ENCODE data around the gene SOX6.

Gene SOX6

DNA sequence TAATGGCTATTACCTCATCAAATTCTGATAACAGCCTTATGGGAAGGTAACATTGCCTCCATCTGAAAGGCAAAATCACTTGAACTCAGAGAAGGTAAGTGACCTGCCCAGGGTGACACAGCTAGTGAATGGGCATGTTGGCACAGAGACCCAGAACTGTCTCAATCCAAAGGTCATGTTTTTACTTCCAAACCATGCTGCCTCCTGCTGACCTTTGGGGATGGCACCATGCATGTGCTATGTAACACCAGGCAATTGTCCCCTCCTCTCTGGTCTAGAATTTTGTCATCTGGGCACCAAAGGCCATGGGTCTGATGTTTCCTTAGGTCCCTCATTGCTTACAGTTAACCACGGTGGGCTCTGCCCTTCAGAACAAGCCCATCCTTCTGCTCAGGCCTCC, 417.4 kb downstream of the SOX6 start:
- Histone ChIP-seq H3K36me3 (no peaks in the 10 kb centered on the region), H3K27me3 (no peaks in the 10 kb centered on the region), H3K4me1 (ENCODE audit: control insufficient read depth in 1 of 2, insufficient read depth in 1 of 2, low read depth in 1 of 2, low read length in 1 of 2) (peaks cover 0 to 8% of the 10 kb centered on the region in 2 experiments), H3K27ac (no peak overlapping the region), H3K4me3 (ENCODE audit: low read depth in 1 of 2, low read length in 1 of 2) (no peak overlapping the region), H3K9me3 (no peaks in the 10 kb centered on the region)
- TF ChIP-seq, protein P1, sequence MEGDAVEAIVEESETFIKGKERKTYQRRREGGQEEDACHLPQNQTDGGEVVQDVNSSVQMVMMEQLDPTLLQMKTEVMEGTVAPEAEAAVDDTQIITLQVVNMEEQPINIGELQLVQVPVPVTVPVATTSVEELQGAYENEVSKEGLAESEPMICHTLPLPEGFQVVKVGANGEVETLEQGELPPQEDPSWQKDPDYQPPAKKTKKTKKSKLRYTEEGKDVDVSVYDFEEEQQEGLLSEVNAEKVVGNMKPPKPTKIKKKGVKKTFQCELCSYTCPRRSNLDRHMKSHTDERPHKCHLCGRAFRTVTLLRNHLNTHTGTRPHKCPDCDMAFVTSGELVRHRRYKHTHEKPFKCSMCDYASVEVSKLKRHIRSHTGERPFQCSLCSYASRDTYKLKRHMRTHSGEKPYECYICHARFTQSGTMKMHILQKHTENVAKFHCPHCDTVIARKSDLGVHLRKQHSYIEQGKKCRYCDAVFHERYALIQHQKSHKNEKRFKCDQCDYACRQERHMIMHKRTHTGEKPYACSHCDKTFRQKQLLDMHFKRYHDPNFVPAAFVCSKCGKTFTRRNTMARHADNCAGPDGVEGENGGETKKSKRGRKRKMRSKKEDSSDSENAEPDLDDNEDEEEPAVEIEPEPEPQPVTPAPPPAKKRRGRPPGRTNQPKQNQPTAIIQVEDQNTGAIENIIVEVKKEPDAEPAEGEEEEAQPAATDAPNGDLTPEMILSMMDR (IDR thresholded peaks at IDR 0.05): no peak

DNA sequence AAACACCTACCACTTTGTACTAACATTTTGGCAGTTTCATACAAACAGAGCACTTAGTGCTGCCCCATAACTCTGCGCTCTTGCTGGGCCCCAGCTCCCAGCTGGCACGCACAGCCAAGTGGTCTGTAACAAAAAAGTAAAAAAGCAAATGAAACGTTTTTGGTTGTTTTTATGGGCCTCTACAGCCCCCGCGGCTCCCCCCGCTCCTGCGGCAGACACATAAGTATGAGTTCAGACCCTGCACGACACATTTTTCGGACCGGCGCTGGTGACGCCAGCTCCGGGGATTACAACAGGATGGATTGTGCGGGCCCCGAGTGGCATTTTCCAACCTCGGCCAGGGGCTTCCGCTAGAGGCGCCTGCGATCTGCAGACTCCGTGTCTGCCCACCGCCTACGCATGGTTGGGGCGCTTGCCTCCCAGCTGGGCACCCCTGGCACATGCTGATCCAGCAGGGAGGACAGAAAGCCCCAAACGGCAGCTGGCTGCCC, 418.2 kb downstream of the SOX6 start:
- TF ChIP-seq, protein P1 (IDR thresholded peaks at IDR 0.05): no peak
- H3K4me1 ChIP-seq (ENCODE audit: control insufficient read depth in 1 of 2, insufficient read depth in 1 of 2, low read depth in 1 of 2, low read length in 1 of 2): peaks cover 0 to 8% of the 10 kb centered on the region in 2 experiments
- no peaks in the 10 kb centered on the region for H3K9me3 ChIP-seq
- H3K27ac ChIP-seq: no peak overlapping the region
- H3K27me3 ChIP-seq: no peaks in the 10 kb centered on the region
- H3K4me3 ChIP-seq (ENCODE audit: low read depth in 1 of 2, low read length in 1 of 2): no peak overlapping the region
- H3K36me3 ChIP-seq: no peaks in the 10 kb centered on the region

DNA sequence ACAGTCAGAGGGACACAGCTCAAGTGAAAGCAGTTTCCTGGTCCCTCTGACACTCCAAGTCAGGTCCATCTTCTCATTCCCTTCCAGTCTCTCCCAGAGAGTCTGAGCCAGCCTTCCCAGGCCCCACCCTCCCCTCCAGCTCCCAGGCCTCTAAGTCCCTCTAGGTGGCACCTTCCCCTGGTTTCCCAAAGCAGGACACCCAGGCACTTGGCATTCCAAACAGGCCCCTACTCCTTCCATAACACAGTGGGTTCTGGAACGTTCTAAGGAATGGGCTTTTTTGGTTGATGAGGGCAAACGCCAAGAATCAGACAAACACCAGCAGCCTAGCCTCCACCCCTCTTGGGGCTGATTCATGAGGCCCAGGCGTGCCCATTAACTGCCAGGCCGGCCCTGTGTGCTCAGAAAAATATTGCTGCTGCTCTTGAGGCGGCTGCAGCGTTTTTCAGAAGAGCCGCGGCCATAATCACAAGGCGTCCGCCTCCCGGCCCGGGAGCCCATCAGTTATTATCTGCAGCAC, 418.7 kb downstream of the SOX6 start:
- Histone ChIP-seq H3K36me3 (no peaks in the 10 kb centered on the region), H3K27ac (no peak overlapping the region), H3K27me3 (no peaks in the 10 kb centered on the region), H3K9me3 (no peaks in the 10 kb centered on the region), H3K4me3 (ENCODE audit: low read depth in 1 of 2, low read length in 1 of 2) (no peak overlapping the region), H3K4me1 (ENCODE audit: control insufficient read depth in 1 of 2, insufficient read depth in 1 of 2, low read depth in 1 of 2, low read length in 1 of 2) (peaks cover 0 to 8% of the 10 kb centered on the region in 2 experiments)
- TF ChIP-seq, protein P1 (IDR thresholded peaks at IDR 0.05): no peak

DNA sequence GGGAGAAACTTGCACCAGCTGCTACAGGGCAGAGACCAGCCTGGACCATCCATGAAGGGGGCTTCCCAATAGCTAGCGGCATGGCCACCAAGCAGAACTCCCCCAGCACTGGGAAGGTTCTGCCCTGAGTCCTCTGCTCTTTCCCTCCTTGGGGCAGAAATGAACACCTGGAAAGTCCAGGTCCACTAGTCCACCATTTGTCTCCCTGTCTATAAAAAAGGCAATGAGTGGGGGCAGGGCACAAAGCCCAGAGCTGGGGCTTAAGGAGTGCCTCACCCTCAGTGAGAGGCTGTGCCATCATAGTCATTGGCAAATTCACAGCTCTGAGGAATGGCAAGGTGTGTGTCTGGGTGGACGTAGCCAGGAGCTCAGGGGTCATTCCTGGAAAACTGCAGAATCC, 420.3 kb downstream of the SOX6 start:
- no peaks in the 10 kb centered on the region for H3K36me3 ChIP-seq
- no peak overlapping the region for H3K27ac ChIP-seq
- H3K9me3 ChIP-seq: no peaks in the 10 kb centered on the region
- TF ChIP-seq, protein P1 (IDR thresholded peaks at IDR 0.05): no peak
- H3K4me1 ChIP-seq (ENCODE audit: control insufficient read depth in 1 of 2, insufficient read depth in 1 of 2, low read depth in 1 of 2, low read length in 1 of 2): peaks cover 0 to 3% of the 10 kb centered on the region in 2 experiments
- H3K4me3 ChIP-seq (ENCODE audit: low read depth in 1 of 2, low read length in 1 of 2): no peak overlapping the region
- no peaks in the 10 kb centered on the region for H3K27me3 ChIP-seq

DNA sequence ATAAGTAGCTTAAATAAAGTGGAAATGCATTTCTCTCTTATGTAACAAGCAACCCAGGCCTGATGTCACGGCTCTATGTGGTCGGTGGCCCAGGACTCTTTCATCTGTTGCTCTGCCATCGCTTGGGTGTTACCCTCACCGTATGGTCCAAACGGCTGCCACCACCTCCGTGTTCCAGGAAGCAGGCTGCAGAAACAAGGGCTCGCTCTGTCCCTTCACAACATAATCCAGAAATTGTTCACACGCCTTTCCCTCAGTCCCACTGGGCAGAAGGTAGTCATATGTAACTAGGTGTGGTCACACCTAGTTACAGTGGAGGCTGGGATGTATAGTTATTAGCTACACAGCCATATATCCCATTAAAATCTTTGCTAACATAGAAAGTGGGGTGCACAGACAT, 421.0 kb downstream of the SOX6 start:
- Histone ChIP-seq H3K4me3 (ENCODE audit: low read depth in 1 of 2, low read length in 1 of 2) (no peak overlapping the region), H3K36me3 (no peaks in the 10 kb centered on the region), H3K27ac (no peak overlapping the region), H3K4me1 (ENCODE audit: control insufficient read depth in 1 of 2, insufficient read depth in 1 of 2, low read depth in 1 of 2, low read length in 1 of 2) (no peaks in the 10 kb centered on the region), H3K9me3 (no peaks in the 10 kb centered on the region), H3K27me3 (no peaks in the 10 kb centered on the region)
- TF ChIP-seq, protein P1 (IDR thresholded peaks at IDR 0.05): no peak
